ENCODE results near the gene CEL.

CEL gene

GRCh38 chr9:133107245-133107722, 45.5 kb downstream of the CEL start:
- no peaks in the 10 kb centered on the region for H3K9me3 ChIP-seq (ENCODE audit: low read depth, low read length)
- TF ChIP-seq POLR2AphosphoS5 (IDR thresholded peaks at IDR 0.05; ENCODE audit: borderline replicate concordance, low read depth, low read length) (no peak), EZH2 (IDR thresholded peaks at IDR 0.05) (no peak), FOXP2 (optimal IDR thresholded peaks at IDR 0.05; ENCODE audit: control extremely low read depth, extremely low read length, insufficient read depth) (no peak)
- no peak overlapping the region for H3K27ac ChIP-seq
- H3K4me3 ChIP-seq, result no peak overlapping the region
- H3K9ac ChIP-seq (ENCODE audit: insufficient read length), result no peak overlapping the region
- H3K36me3 ChIP-seq (ENCODE audit: insufficient read depth, low read length), result peaks cover 27% of the 10 kb centered on the region; the same call in 1 of the 2 replicates
- no peak for DNase-seq (ENCODE audit: low read depth, low spot score)

- DNase-seq (ENCODE audit: low read depth, low spot score), result no peak
- peaks cover 20% of the 10 kb centered on the region; the same call in 1 of the 2 replicates for H3K36me3 ChIP-seq (ENCODE audit: insufficient read depth, low read length)
- TF ChIP-seq FOXP2 (optimal IDR thresholded peaks at IDR 0.05; ENCODE audit: control extremely low read depth, extremely low read length, insufficient read depth) (no peak), POLR2AphosphoS5 (IDR thresholded peaks at IDR 0.05; ENCODE audit: borderline replicate concordance, low read depth, low read length) (no peak), EZH2 (IDR thresholded peaks at IDR 0.05) (no peak)
- no peaks in the 10 kb centered on the region for H3K9me3 ChIP-seq (ENCODE audit: low read depth, low read length)
- no peak overlapping the region for H3K9ac ChIP-seq (ENCODE audit: insufficient read length)
- H3K4me3 ChIP-seq, result no peak overlapping the region
- H3K27ac ChIP-seq, result no peak overlapping the region
Observed at GRCh38 chr9:133107961-133108793, 46.4 kb downstream of the CEL start.

GRCh38 chr9:133108794-133109641, 47.2 kb downstream of the CEL start:
- peaks cover 16% of the 10 kb centered on the region; the same call in 1 of the 2 replicates for H3K36me3 ChIP-seq (ENCODE audit: insufficient read depth, low read length)
- no peaks in the 10 kb centered on the region for H3K9me3 ChIP-seq (ENCODE audit: low read depth, low read length)
- no peak overlapping the region for H3K9ac ChIP-seq (ENCODE audit: insufficient read length)
- no peak for DNase-seq (ENCODE audit: low read depth, low spot score)
- no peak for TF ChIP-seq FOXP2 (optimal IDR thresholded peaks at IDR 0.05; ENCODE audit: control extremely low read depth, extremely low read length, insufficient read depth)
- no peak for TF ChIP-seq EZH2 (IDR thresholded peaks at IDR 0.05)
- no peak for TF ChIP-seq POLR2AphosphoS5 (IDR thresholded peaks at IDR 0.05; ENCODE audit: borderline replicate concordance, low read depth, low read length)
- H3K27ac ChIP-seq, result no peak overlapping the region
- no peak overlapping the region for H3K4me3 ChIP-seq

- Histone ChIP-seq H3K9me3 (ENCODE audit: low read depth, low read length) (no peaks in the 10 kb centered on the region), H3K9ac (ENCODE audit: insufficient read length) (no peak overlapping the region), H3K4me3 (no peak overlapping the region), H3K27ac (no peak overlapping the region), H3K36me3 (ENCODE audit: insufficient read depth, low read length) (peaks cover 16% of the 10 kb centered on the region; the same call in 1 of the 2 replicates)
- DNase-seq (ENCODE audit: low read depth, low spot score), result no peak
- no peak for TF ChIP-seq FOXP2 (optimal IDR thresholded peaks at IDR 0.05; ENCODE audit: control extremely low read depth, extremely low read length, insufficient read depth)
- TF ChIP-seq POLR2AphosphoS5 (IDR thresholded peaks at IDR 0.05; ENCODE audit: borderline replicate concordance, low read depth, low read length), result no peak
- no peak for TF ChIP-seq EZH2 (IDR thresholded peaks at IDR 0.05)
Observed at GRCh38 chr9:133109931-133110650, 48.3 kb downstream of the CEL start.

DNA sequence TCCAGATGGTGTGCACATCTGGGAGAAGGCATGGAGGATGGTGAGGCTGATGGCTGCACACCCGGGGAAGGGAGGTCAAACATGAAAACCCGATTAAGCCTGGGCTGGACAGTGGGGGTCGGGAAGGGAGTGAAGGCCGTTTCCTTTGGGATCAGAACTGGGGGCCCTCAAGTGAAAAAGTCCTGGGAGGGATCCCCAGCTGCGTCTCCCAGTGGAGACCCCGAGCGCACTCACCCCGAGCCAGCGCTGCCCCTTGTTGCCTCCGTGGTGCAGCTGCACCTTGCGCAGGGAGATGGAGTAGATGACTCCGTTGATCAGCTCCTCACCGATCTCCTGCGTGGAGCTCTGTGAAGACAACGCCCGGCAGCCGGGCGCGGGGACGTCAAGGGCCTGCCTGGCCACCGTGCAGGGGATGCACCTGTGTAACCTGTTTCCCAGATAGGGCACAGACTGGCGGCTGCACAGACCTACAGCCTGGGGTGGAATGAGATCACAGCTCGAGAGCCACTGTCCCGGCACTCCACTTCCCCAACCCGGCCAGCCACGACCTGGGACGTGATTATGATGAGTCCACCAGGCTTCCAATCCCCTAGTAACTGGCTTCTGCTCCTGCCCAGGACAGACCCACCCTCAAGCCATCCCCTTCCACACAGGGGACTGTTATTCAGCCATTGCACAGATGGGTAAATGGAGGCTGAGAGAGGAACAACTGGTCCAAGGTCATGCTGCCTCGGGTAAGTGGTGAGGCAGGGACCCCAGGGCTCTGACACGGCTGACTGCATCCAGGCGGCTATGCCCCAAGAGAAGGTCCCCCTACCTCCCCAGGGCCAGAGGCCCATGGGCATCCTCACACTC, 50.3 kb downstream of the CEL start:
- Histone ChIP-seq H3K4me3 (no peak overlapping the region), H3K36me3 (ENCODE audit: insufficient read depth, low read length) (peaks cover 16% of the 10 kb centered on the region; the same call in 1 of the 2 replicates), H3K9me3 (ENCODE audit: low read depth, low read length) (no peaks in the 10 kb centered on the region), H3K27ac (no peak overlapping the region), H3K9ac (ENCODE audit: insufficient read length) (no peak overlapping the region)
- TF ChIP-seq FOXP2 (optimal IDR thresholded peaks at IDR 0.05; ENCODE audit: control extremely low read depth, extremely low read length, insufficient read depth) (no peak), EZH2 (IDR thresholded peaks at IDR 0.05) (no peak), POLR2AphosphoS5 (IDR thresholded peaks at IDR 0.05; ENCODE audit: borderline replicate concordance, low read depth, low read length) (no peak)
- no peak for DNase-seq (ENCODE audit: low read depth, low spot score)

GRCh38 chr9:133112663-133113026, 50.9 kb downstream of the CEL start:
- TF ChIP-seq EZH2 (IDR thresholded peaks at IDR 0.05), result no peak
- no peak for TF ChIP-seq POLR2AphosphoS5 (IDR thresholded peaks at IDR 0.05; ENCODE audit: borderline replicate concordance, low read depth, low read length)
- TF ChIP-seq FOXP2 (optimal IDR thresholded peaks at IDR 0.05; ENCODE audit: control extremely low read depth, extremely low read length, insufficient read depth), result no peak
- peaks cover 16% of the 10 kb centered on the region; the same call in 1 of the 2 replicates for H3K36me3 ChIP-seq (ENCODE audit: insufficient read depth, low read length)
- H3K4me3 ChIP-seq, result no peak overlapping the region
- no peak for DNase-seq (ENCODE audit: low read depth, low spot score)
- no peak overlapping the region for H3K27ac ChIP-seq
- no peak overlapping the region for H3K9ac ChIP-seq (ENCODE audit: insufficient read length)
- no peaks in the 10 kb centered on the region for H3K9me3 ChIP-seq (ENCODE audit: low read depth, low read length)

All from SK-N-MC (cell line).